Mucosa of stomach (tissue), 1 donor: ENCODE measurements around the gene BHLHE23.

Experiments
- H3K27me3 ChIP-seq: one replicate; pipeline ENCODE4 v1.7.0; 2013; ENCODE audit warnings: mild to moderate bottlenecking, low read length; ENCODE audit not compliant: control insufficient read depth, insufficient read depth
- H3K36me3 ChIP-seq: one replicate; pipeline ENCODE4 v1.7.0; 2013; ENCODE audit warnings: low read length; ENCODE audit not compliant: control insufficient read depth, insufficient read depth
- H3K4me1 ChIP-seq: one replicate; pipeline ENCODE4 v1.7.0; 2013; ENCODE audit warnings: mild to moderate bottlenecking, low read length; ENCODE audit not compliant: control insufficient read depth, insufficient read depth
- H3K4me3 ChIP-seq: one replicate; pipeline ENCODE4 v1.7.0; 2013; ENCODE audit warnings: low read length
- H3K9ac ChIP-seq: one replicate; pipeline ENCODE4 v1.7.0; 2013; ENCODE audit warnings: mild to moderate bottlenecking, low read length, moderate library complexity
- H3K9me3 ChIP-seq: one replicate; pipeline ENCODE4 v1.7.0; 2013; ENCODE audit warnings: mild to moderate bottlenecking, low read length, moderate library complexity; ENCODE audit not compliant: control insufficient read depth
- donor health status: Pancreatic carcinoma.

Gene BHLHE23

DNA sequence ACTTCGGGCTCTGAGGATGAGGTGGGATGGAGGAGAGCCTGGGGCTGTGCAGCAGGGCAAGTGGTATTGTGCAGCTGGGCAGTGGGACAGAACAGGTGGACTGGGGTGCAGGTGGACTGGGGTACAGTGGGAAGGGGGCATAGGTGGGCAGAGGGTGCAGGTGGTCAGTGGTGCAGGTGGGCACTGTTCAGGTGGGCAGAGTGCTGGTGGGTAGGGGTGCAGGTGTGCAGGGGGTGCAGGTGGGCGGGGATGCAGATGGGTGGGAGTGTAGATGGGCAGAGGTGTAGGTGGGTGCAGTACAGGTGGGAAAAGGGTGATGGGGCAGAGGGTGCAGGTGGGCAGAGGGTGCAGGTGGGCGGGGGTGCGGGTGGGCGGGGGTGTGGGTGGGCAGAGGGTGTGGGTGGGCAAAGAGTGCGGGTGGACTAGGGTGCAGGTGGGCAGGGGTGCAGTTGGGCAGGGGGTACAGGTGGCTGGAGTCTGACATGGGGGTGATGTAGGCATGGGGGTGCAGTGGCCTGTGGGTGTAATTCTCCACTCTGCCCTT, 20.4 kb downstream of the BHLHE23 start:
- Histone ChIP-seq H3K36me3 (no peaks in the 10 kb centered on the region), H3K27me3 (peaks cover 52% of the 10 kb centered on the region), H3K4me1 (no peaks in the 10 kb centered on the region), H3K9ac (no peak overlapping the region), H3K4me3 (no peak overlapping the region), H3K9me3 (no peaks in the 10 kb centered on the region)

DNA sequence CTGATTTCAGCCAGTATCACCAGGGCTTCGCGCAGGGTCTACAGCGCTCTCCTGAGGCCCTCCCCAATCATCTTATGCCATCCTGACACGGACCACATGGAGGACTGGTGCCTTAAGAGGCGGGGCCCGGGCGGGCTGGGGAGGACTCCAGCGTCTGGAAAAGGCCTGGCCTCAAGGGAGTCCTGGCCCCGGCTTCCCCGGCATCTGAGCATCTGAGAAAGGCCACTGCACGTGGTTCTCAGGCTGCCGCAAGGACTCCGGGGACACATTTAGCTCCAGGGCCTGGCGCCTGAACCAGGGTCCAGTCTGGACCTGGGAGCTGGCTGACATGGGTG, 21.4 kb downstream of the BHLHE23 start:
- no peak overlapping the region for H3K9ac ChIP-seq
- H3K36me3 ChIP-seq = no peaks in the 10 kb centered on the region
- no peaks in the 10 kb centered on the region for H3K4me1 ChIP-seq
- H3K27me3 ChIP-seq = peaks cover 49% of the 10 kb centered on the region
- H3K9me3 ChIP-seq = no peaks in the 10 kb centered on the region
- no peak overlapping the region for H3K4me3 ChIP-seq

DNA sequence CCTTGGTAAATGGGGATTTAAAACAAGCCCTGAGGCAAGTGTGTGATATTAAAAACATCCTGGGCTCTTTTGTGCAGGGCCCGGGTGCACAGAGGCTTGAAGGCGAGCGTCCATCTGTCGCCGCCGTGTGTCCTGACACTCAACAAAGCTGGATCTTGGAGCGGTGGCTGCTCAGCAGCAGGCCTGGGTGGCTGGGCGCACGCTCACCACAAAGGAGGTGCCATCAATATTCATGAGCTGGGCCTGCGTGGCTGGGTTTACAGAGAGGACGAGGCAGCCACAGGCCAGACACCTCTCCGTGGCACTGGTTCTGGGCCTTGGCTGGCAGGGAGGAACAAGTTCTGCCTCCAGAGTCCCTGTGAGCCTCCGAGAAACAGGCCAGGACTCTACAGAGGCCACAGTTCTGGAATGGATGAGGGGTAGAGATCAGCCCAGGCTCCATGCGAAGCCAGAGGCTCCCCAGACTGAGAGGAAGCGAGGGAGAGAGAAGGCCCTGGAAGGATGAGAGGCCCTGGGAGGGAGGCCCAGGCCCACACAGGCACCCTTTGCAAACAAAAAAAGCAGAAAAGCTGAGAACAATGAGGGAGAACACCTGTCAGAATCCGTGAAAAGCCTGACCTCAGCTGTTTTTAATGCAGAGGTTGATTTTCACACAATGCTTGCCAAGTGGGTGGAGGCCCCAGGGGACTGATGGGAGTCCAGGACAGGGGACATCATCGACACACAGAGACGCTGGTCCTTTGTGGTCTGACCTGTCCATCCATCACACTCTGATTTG, 21.9 kb downstream of the BHLHE23 start:
- Histone ChIP-seq H3K4me3 (no peak overlapping the region), H3K4me1 (no peaks in the 10 kb centered on the region), H3K9ac (no peak overlapping the region), H3K9me3 (no peaks in the 10 kb centered on the region), H3K36me3 (no peaks in the 10 kb centered on the region), H3K27me3 (peaks cover 53% of the 10 kb centered on the region)

DNA sequence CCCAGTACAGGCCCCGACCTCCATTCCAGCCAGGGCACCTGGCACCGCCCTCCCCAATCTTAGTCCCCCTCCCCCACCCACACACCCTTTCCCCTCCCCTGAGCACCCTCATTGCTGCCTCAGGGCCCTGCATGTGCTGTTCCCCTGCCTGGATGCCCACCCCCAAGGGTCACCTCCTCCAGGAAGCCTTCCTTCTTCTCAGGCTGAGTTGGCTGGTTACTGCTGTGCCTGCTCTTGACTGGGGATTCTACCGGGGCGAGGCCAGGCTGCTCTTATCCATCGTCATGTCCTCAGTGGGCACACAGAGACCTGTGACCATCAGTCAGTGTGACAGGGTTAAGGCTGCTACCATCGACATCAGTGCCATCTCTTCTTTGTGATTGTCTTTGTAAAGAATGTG, 23.6 kb downstream of the BHLHE23 start:
- H3K4me1 ChIP-seq = no peaks in the 10 kb centered on the region
- H3K4me3 ChIP-seq = no peak overlapping the region
- no peaks in the 10 kb centered on the region for H3K36me3 ChIP-seq
- peaks cover 59% of the 10 kb centered on the region for H3K27me3 ChIP-seq
- no peak overlapping the region for H3K9ac ChIP-seq
- no peaks in the 10 kb centered on the region for H3K9me3 ChIP-seq

DNA sequence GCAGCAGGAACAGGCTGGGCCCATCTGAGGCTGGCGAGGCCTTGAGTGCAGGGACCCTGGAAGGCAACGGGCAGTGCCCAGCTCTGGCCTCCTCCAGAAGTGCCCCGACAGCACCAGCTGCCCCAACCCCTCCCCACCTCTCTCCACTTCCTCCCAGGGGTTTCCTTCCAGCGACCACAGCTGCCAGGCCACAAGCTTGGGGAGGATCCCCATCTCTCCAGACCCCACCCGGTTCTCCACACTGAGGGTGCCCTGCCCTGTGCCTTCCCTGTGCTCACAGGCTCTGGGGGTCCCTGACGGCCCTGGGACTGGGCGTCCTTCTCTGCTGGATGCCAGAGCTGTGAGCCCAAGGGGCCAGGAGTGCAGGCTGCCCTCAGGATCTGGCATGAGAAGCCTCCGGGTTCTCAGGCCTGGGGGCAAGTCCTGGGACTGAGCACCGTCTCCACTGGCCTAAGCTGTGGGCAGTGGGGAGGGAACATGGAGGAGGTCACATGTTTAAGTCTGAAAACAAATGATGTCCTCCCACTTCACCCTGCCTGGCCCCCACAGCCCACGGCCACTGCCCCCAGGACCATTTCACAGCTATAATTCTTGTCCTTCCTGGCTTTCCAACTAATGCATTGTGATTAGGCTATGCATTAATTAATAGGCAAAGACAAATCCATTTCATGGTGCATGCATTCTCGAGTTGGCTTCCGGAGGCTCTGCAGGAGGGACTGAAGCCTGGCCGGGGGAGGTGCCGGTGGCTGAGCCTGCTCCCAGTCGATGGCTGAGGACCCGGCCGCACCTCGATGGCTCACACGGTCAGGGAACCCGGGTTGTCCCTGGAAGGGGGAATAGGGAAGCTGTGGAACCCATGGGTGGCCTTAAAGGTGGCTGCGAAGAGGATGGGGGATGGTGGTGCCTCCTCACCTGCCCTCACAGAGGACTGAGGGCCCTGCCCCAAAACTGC, 24.4 kb downstream of the BHLHE23 start:
- Histone ChIP-seq H3K4me3 (no peak overlapping the region), H3K4me1 (no peaks in the 10 kb centered on the region), H3K9ac (no peak overlapping the region), H3K27me3 (peaks cover 67% of the 10 kb centered on the region), H3K9me3 (no peaks in the 10 kb centered on the region), H3K36me3 (no peaks in the 10 kb centered on the region)

DNA sequence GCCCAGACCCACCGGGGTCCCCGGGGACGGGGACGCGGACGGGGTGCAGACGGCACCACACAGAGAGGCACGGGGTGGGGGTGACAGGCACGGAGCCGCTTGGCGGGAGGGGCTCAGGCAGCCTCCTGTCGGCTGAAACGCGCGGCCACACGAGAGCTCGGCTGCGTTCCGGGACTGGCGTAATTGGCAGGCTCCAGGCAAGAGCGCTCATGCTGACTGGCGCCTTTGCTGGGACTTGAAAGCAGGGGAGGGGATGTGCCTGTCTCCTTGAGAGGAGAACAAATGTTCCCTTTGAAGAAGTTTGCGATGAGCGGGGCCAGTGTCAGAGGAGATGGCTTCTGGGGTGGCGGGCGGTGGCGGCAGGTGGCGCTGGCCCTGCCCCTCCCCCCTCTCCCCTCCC, 25.8 kb downstream of the BHLHE23 start:
- Histone ChIP-seq H3K4me1 (no peaks in the 10 kb centered on the region), H3K9ac (no peak overlapping the region), H3K36me3 (no peaks in the 10 kb centered on the region), H3K27me3 (peaks cover 76% of the 10 kb centered on the region), H3K9me3 (no peaks in the 10 kb centered on the region), H3K4me3 (no peak overlapping the region)

DNA sequence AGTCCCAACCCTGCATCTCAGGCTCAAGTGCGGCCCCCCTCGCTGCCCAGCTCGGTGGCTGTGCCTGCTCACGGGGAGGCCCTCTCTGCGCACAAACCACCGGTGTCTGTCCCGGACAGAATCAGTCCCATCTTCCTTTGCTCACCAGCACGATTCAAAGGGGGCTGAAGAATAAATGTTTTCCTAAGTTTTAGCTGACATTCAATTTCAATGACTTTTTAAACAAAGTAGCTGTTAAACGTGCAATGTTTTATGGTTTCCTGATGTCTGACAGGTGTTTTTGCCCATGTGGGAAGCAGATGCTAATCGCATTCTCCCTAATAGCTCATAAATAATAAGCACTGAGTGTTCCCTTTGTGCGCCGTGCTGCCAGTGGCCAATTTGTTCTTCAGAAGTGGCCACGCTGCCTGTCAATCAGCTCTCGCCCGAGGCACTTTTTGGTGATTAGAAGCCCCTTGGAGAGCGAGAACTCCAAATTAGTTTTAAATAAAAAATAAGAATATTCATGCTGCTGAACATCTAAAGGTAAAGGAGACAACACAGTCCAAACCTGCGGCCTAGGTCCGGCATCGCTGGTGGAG, 26.3 kb downstream of the BHLHE23 start:
- H3K4me1 ChIP-seq = no peaks in the 10 kb centered on the region
- no peaks in the 10 kb centered on the region for H3K36me3 ChIP-seq
- no peak overlapping the region for H3K4me3 ChIP-seq
- no peak overlapping the region for H3K9ac ChIP-seq
- H3K27me3 ChIP-seq = peaks cover 77% of the 10 kb centered on the region
- H3K9me3 ChIP-seq = no peaks in the 10 kb centered on the region

DNA sequence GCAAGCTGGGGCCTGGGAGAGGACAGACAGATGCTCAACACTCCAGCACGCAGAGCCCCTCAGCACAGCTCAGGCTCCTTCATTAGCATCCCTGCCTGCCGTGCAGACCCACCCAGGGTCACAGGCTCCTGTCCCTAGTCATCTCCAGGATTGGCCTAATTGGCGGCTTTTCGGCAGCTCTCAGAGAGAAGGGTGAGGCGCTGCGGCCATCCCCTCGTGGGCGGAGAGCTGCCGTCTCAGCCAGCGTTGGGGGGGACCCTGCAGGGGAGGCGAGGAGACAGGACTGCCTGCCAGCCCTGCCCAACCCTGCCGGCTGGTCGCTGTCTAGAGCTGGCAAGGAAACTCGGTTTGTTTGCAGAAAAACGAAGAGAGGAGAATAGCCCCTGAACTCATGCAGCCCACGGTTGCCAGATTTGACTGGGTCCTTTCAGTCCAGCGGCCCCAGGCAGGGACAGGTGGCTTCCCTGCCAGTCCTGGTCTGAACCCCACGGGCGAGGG, 26.8 kb downstream of the BHLHE23 start:
- H3K9me3 ChIP-seq = no peaks in the 10 kb centered on the region
- H3K4me1 ChIP-seq = no peaks in the 10 kb centered on the region
- no peak overlapping the region for H3K4me3 ChIP-seq
- no peak overlapping the region for H3K9ac ChIP-seq
- no peaks in the 10 kb centered on the region for H3K36me3 ChIP-seq
- H3K27me3 ChIP-seq = peaks cover 77% of the 10 kb centered on the region

DNA sequence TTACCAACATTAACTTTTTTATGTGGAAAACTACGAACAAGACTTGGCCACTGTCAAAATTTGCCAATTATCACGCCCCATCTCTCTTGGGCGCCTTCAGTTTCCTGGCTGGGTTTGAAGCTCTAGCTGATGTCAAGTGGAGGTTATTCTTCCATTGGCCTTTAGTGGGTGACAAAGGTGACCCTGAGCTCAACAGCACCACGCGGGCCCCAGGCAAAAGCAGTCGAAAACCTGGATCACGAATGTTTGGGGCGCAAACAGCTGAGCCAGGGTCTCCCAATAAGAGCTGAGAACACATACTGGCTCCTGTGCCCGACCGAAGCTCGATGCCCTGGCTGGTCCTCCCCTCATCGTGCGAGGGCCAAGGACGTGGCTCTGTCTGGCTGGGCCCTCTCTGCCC, 27.5 kb downstream of the BHLHE23 start:
- no peak overlapping the region for H3K4me3 ChIP-seq
- H3K36me3 ChIP-seq = no peaks in the 10 kb centered on the region
- H3K9me3 ChIP-seq = no peaks in the 10 kb centered on the region
- H3K4me1 ChIP-seq = no peaks in the 10 kb centered on the region
- peaks cover 80% of the 10 kb centered on the region for H3K27me3 ChIP-seq
- H3K9ac ChIP-seq = no peak overlapping the region

DNA sequence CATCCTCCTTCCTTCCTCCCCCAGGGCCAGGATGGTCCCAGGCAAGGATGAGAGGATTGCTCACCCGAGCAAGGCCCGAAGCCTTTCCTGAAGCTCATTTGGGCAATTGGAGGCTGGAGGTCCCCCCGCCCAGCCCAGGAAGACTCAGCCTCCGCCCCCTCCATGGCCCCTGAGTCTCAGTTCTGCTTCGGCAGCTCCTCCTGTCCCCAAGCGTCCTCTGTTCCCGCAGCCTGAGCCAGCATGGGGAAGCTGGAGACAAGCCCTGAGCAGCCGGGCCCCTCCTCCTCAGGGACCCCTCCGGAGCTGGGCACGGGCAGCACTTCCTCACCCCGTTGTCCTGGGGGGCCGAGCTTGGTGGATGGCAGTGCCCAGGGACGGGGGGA, 28.2 kb downstream of the BHLHE23 start:
- Histone ChIP-seq H3K27me3 (peaks cover 84% of the 10 kb centered on the region), H3K4me1 (no peaks in the 10 kb centered on the region), H3K36me3 (no peaks in the 10 kb centered on the region), H3K9me3 (no peaks in the 10 kb centered on the region), H3K4me3 (no peak overlapping the region), H3K9ac (no peak overlapping the region)

DNA sequence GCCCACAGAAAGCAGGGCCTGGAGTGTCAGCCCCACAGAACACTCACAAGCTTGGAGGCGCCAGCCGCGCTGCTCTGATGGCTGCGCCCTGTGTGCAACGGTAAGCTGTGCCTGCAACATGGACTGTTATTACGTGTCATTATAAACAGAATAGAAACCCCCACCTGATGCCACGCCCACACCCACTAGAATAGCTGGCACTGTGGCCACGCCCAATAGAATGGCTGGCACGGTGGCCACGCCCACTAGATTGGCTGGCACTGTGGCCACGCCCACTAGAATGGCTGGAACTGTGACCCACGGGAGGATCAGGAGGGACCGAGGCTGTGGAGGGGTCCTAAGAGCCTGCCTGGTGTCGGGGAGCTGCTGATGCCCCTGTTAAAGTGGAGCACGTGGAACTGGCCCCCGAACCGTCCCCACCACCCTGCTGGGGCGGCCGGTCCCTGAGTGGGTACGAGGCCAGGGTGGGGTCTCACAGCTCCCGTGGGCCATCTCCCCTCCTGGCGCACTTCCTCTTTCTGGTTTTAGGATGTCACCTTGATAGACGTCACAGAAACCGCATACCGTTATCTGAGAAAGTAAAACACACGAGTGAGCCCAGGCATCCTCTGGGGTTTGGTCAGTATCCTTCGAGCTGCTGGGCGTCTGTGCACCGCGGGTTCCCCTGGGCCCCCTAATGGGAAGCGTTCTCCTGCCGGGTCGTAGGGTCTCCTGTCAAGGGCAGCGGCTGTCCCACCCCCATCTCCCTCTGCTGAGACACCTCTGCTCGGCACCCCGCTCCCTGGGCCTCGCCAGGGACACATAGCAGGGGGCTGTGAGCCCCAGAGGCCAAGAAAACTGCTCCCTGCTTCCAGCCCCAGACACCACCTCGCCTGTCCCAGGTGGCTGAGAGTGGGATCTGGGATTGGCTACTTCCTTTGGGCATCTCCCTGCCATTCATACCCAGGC, 28.9 kb downstream of the BHLHE23 start:
- H3K36me3 ChIP-seq = no peaks in the 10 kb centered on the region
- no peak overlapping the region for H3K4me3 ChIP-seq
- H3K4me1 ChIP-seq = peaks cover under 1% of the 10 kb centered on the region
- H3K27me3 ChIP-seq = peaks cover 90% of the 10 kb centered on the region
- H3K9ac ChIP-seq = no peak overlapping the region
- no peaks in the 10 kb centered on the region for H3K9me3 ChIP-seq
